HepG2 (cell line): ENCODE results near the gene LDLRAD3. TPM values are rescaled to one million over a fixed set of nuclear protein-coding genes. Genes with fewer than 3 reads are reported as not detected.

Experiments
- ATAC-seq: fragments of 200-7000 bp; cut with Tn5 transposase; 3 replicates; pipeline ENCODE4 v1.9.1; 2020; ENCODE audit warnings: mild to moderate bottlenecking, moderate library complexity
- BruUV-seq: library from RNA; stranded (reverse); fragments of 400-500 nt; replicated peaks from 2 replicates; lab custom pipeline; 2021; lab: Mats Ljungman, UMichigan
- CTCF ChIA-PET: fragments of 300-600 bp; formaldehyde crosslinking; extraction: SDS; loops from one replicate; lab custom pipeline; 2021; ENCODE audit warnings: low total read pairs, inconsistent platforms, low intra/inter-chr PET ratio; lab: Yijun Ruan, JAX
- POLR2A ChIA-PET: fragments of 350-600 bp; sonication (Branson Sonifier 250); formaldehyde crosslinking; loops from one replicate; lab custom pipeline; 2020; ENCODE audit warnings: antibody characterized with exemption, inconsistent platforms; lab: Yijun Ruan, JAX
- DNase-seq: peaks from one replicate; pipeline ENCODE4 v3.0.0-alpha.2; 2015; ENCODE audit warnings: low spot score
- FAIRE-seq: peaks from 3 replicates; lab custom pipeline; 2011; peaks lifted over from hg19 to GRCh38; lab: Jason Lieb, UNC
- H2AFZ ChIP-seq: one replicate; pipeline ENCODE4 v1.6.1; 2011; ENCODE audit warnings: low read length, inconsistent platforms
- H3K27ac ChIP-seq: fragments of 300-600 bp; 3 replicates; pipeline ENCODE4 v1.8.0; 2011; ENCODE audit warnings: mixed run types, mild to moderate bottlenecking, mixed read lengths, low read length, inconsistent platforms; ENCODE audit not compliant: insufficient read depth; ENCODE audit errors: extremely low read length
- H3K27me3 ChIP-seq, 2 experiments: fragments of 200-600 bp in 1 of 2; 2 replicates in 1 of 2; 3 replicates in 1 of 2; pipeline versions ENCODE4 v1.6.0 to v1.8.0; 2011; ENCODE audit warnings: low read length in 2 of 2, mild to moderate bottlenecking in 2 of 2, moderate library complexity in 2 of 2, inconsistent platforms in 1 of 2; ENCODE audit not compliant: insufficient read depth in 2 of 2, control insufficient read depth in 1 of 2
- H3K36me3 ChIP-seq, 2 experiments: fragments of 200-600 bp in 1 of 2; replicated peaks in 1 of 2; 2 replicates in 1 of 2; 3 replicates in 1 of 2; pipeline versions ENCODE4 v1.5.1 to v1.8.0; 2011; ENCODE audit warnings: low read length in 2 of 2, inconsistent platforms in 1 of 2; ENCODE audit not compliant: insufficient read depth in 2 of 2, control insufficient read depth in 1 of 2
- H3K4me1 ChIP-seq: 2 replicates; pipeline ENCODE4 v1.5.1; 2012; ENCODE audit warnings: low read length, inconsistent platforms; ENCODE audit not compliant: insufficient read depth
- H3K4me2 ChIP-seq: 2 replicates; pipeline ENCODE4 v1.6.0; 2011; ENCODE audit warnings: low read depth, low read length, inconsistent platforms
- H3K4me3 ChIP-seq, 3 experiments: fragments of 200-600 bp in 1 of 3; sonication (generic), shearing (Covaris generic) in 1 of 3; replicated peaks in 1 of 3; 2 replicates each; pipeline ENCODE4 v1.5.1; 2011 to 2016; ENCODE audit warnings: low read length in 3 of 3, inconsistent platforms in 2 of 3, low read depth in 2 of 3, mild to moderate bottlenecking in 2 of 3, control low read depth in 1 of 3, mixed read lengths in 1 of 3; ENCODE audit not compliant: insufficient read depth in 1 of 3
- H3K79me2 ChIP-seq: one replicate; pipeline ENCODE4 v1.6.1; 2011; ENCODE audit warnings: low read length, inconsistent platforms; ENCODE audit not compliant: insufficient read depth
- H3K9ac ChIP-seq: 2 replicates; pipeline ENCODE4 v1.6.0; 2011; ENCODE audit warnings: mild to moderate bottlenecking, low read depth, low read length, inconsistent platforms; ENCODE audit not compliant: insufficient read depth
- H3K9me3 ChIP-seq: 2 replicates; pipeline ENCODE4 v1.5.1; 2012; ENCODE audit warnings: mild to moderate bottlenecking, low read length
- H4K20me1 ChIP-seq: 2 replicates; pipeline ENCODE4 v1.6.0; 2011; ENCODE audit warnings: inconsistent platforms, mild to moderate bottlenecking, low read length, moderate library complexity; ENCODE audit not compliant: insufficient read depth
- GABPA ChIP-seq, 2 experiments: IDR thresholded peaks; 2 replicates each; pipeline ENCODE4 v1.6.1; 2011 to 2016; ENCODE audit warnings: low read depth in 2 of 2, low read length in 1 of 2, missing biosample characterization in 1 of 2, missing genetic modification characterization in 1 of 2
- GMEB2 ChIP-seq: IDR thresholded peaks from 2 replicates; pipeline ENCODE4 v1.6.1; 2016; ENCODE audit warnings: missing biosample characterization, missing genetic modification reagents, low read depth
- IRF9 ChIP-seq: sonication (generic); formaldehyde crosslinking; IDR thresholded peaks from 2 replicates; pipeline ENCODE4 v1.8.0; 2022; ENCODE audit warnings: missing genetic modification reagents, mild to moderate bottlenecking, borderline replicate concordance
- KMT2B ChIP-seq: IDR thresholded peaks from 2 replicates; pipeline ENCODE4 v1.6.1; 2016; ENCODE audit warnings: missing genetic modification reagents, missing compliant biosample characterization
- LBX2 ChIP-seq: sonication (generic); formaldehyde crosslinking; IDR thresholded peaks from 2 replicates; pipeline ENCODE4 v1.5.0; 2020; ENCODE audit warnings: missing genetic modification reagents, mild to moderate bottlenecking, borderline replicate concordance
- MEF2D ChIP-seq: sonication (generic); formaldehyde crosslinking; IDR thresholded peaks from 2 replicates; pipeline ENCODE4 v1.5.1; 2020; ENCODE audit warnings: mild to moderate bottlenecking, missing genetic modification reagents
- PPARG ChIP-seq: conservative IDR thresholded peaks from 2 replicates; pipeline ENCODE4 v1.6.1; 2016; ENCODE audit warnings: missing biosample characterization, missing genetic modification reagents
- RBFOX2 ChIP-seq: fragments of 200-400 bp; formaldehyde crosslinking; IDR thresholded peaks from 2 replicates; pipeline ENCODE4 v1.6.1; 2017; ENCODE audit warnings: low read depth, mild to moderate bottlenecking, low read length
- SMARCE1 ChIP-seq: fragments of 450-650 bp; IDR thresholded peaks from 2 replicates; pipeline ENCODE4 v1.6.1; 2017; ENCODE audit warnings: borderline replicate concordance
- YEATS4 ChIP-seq: sonication (generic); formaldehyde crosslinking; IDR thresholded peaks from 2 replicates; pipeline ENCODE4 v1.4.0; 2020; ENCODE audit warnings: missing genetic modification reagents, borderline replicate concordance
- ZBTB3 ChIP-seq: sonication (generic); formaldehyde crosslinking; IDR thresholded peaks from 2 replicates; pipeline ENCODE4 v1.4.0; 2020; ENCODE audit warnings: low read depth, mild to moderate bottlenecking, moderate library complexity, missing genetic modification reagents, borderline replicate concordance
- ZBTB7A ChIP-seq: sonication (generic); formaldehyde crosslinking; IDR thresholded peaks from 2 replicates; pipeline ENCODE4 v1.8.0; 2022; ENCODE audit warnings: mild to moderate bottlenecking, missing genetic modification reagents
- ZNF557 ChIP-seq: sonication (generic); formaldehyde crosslinking; IDR thresholded peaks from 2 replicates; pipeline ENCODE4 v1.4.0; 2020; ENCODE audit warnings: missing genetic modification reagents
- ZNF570 ChIP-seq: sonication (generic); formaldehyde crosslinking; IDR thresholded peaks from 2 replicates; pipeline ENCODE4 v1.4.0; 2020; ENCODE audit warnings: mild to moderate bottlenecking, missing genetic modification reagents, borderline replicate concordance
- ZNF619 ChIP-seq: sonication (generic); formaldehyde crosslinking; IDR thresholded peaks from 2 replicates; pipeline ENCODE4 v1.4.0; 2020; ENCODE audit warnings: mild to moderate bottlenecking, missing genetic modification reagents
- ZNF777 ChIP-seq: sonication (generic); formaldehyde crosslinking; IDR thresholded peaks from 2 replicates; pipeline ENCODE4 v1.4.0; 2020; ENCODE audit warnings: missing genetic modification reagents
- WGBS: methylation state at CpG from one replicate; pipeline ENCODE4 v1.1.6; 2017; ENCODE audit warnings: low lambda C conversion rate; 5-methylcytosine and 5-hydroxymethylcytosine counted together
- in situ Hi-C: cut with HindIII; loops from 2 replicates; pipeline ENCODE4 v1.10.0; 2017; ENCODE audit warnings: low pct_unique_long_range_greater_than_20kb; ENCODE audit not compliant: extremely low pct_ligation_motif_present
- intact Hi-C: fragments of 100-400 bp; cut with micrococcal nuclease; formaldehyde crosslinking; loops from one replicate; pipeline ENCODE4 v1.10.0; 2022; ENCODE audit not compliant: unreplicated experiment
- polyA plus RNA-seq, 8 experiments: library from polyadenylated mRNA; depleted of rRNA in 3 of 8; stranded (reverse) in 7 of 8; unstranded in 1 of 8; fragments of >200 nt; fragmentation: Illumina TruSeq in 4 of 8; extraction: Trizol in 4 of 8; gene quantifications; 2 replicates each; pipeline versions ENCODE4 v1.2.1 to v1.2.3, GENCODE V29; 2011 to 2016; ENCODE audit warnings: low read depth in 4 of 8, missing spikeins in 1 of 8, mixed read lengths in 1 of 8; ENCODE audit not compliant: insufficient read depth in 1 of 8
- total RNA-seq, 5 experiments: library from RNA; depleted of rRNA; stranded (reverse); fragments of >200 nt; fragmentation: Illumina TruSeq; extraction: Trizol; gene quantifications; 2 replicates each; pipeline ENCODE4 v1.2.3, GENCODE V29; 2016; ENCODE audit warnings: low read depth in 1 of 5

The LDLRAD3 gene
- total and polyA plus RNA-seq, 2 of the 13 experiments (the other 11 are each of a cell fraction or from before 2014, with no cell fraction given), result 0.50 to 0.60 TPM

- Histone ChIP-seq H3K27ac (no peak overlapping the region), H3K79me2 (no peaks in the 10 kb centered on the region), H3K27me3 (peaks cover 0 to 5% of the 10 kb centered on the region in 2 experiments; a peak in 1 of 5 replicates), H3K36me3 (no peaks in the 10 kb centered on the region), H4K20me1 (no peaks in the 10 kb centered on the region), H2AFZ (no peak overlapping the region), H3K9ac (no peak overlapping the region), H3K4me1 (no peaks in the 10 kb centered on the region), H3K4me3 (no peak overlapping the region)
- FAIRE-seq, result no peak
- no peak for ATAC-seq
- POLR2A ChIA-PET, result no interaction called here
- DNase-seq, result no peak
- CTCF ChIA-PET, result no interaction called here
- no TSS peak for BruUV-seq
- intact Hi-C loops, result no loop called here
- TF ChIP-seq ZNF557 (CRISPR knock-in tag), result no peak
- no peak for TF ChIP-seq YEATS4 (CRISPR knock-in tag)
- TF ChIP-seq ZNF570 (CRISPR knock-in tag), result no peak
- no peak for TF ChIP-seq ZBTB7A (CRISPR knock-in tag)
- no peak for TF ChIP-seq SMARCE1
- no peak for TF ChIP-seq LBX2
- TF ChIP-seq, all 625 proteins: peak for 0
- WGBS, result 12% methylated on average over 4 of the region's 4 CpGs
- peaks cover 5% of the 10 kb centered on the region; the same call in 1 of the 2 replicates for H3K9me3 ChIP-seq
- H3K4me2 ChIP-seq, result no peak overlapping the region
- in situ Hi-C loops, result no loop called here
Measured at GRCh38 chr11:35978891-35979290, 35.0 kb downstream of the LDLRAD3 start.

- Histone ChIP-seq H3K4me2 (no peak overlapping the region), H3K36me3 (no peaks in the 10 kb centered on the region), H3K27me3 (peaks cover 0 to 5% of the 10 kb centered on the region in 2 experiments; a peak in 1 of 5 replicates), H3K9ac (no peak overlapping the region), H3K9me3 (no peaks in the 10 kb centered on the region), H3K4me3 (no peak overlapping the region), H2AFZ (no peak overlapping the region), H3K79me2 (no peaks in the 10 kb centered on the region), H3K4me1 (no peaks in the 10 kb centered on the region), H4K20me1 (no peaks in the 10 kb centered on the region), H3K27ac (no peak overlapping the region)
- ATAC-seq (no peak), FAIRE-seq (no peak), DNase-seq (no peak)
- ChIA-PET POLR2A (no interaction called here), CTCF (no interaction called here)
- BruUV-seq, result no TSS peak
- in situ Hi-C loops (no loop called here), intact Hi-C loops (no loop called here)
- WGBS, result 10% methylated on average over 7 of the region's 9 CpGs
- no peak for TF ChIP-seq ZBTB3 (CRISPR knock-in tag)
- no peak for TF ChIP-seq IRF9
- no peak for TF ChIP-seq ZNF777
- no peak for TF ChIP-seq GMEB2
- no peak for TF ChIP-seq GABPA (IDR thresholded peaks at IDR 0.05; ENCODE audit: low read depth, low read length)
- no peak for TF ChIP-seq GABPA (CRISPR knock-in tag; IDR thresholded peaks at IDR 0.05; ENCODE audit: low read depth)
- TF ChIP-seq MEF2D, result no peak
- TF ChIP-seq RBFOX2, result no peak
- TF ChIP-seq PPARG (CRISPR knock-in tag), result no peak
- TF ChIP-seq ZNF619 (CRISPR knock-in tag), result no peak
- no peak for TF ChIP-seq KMT2B
Measured at GRCh38 chr11:35980686-35981390, 37.0 kb downstream of the LDLRAD3 start.
